DMS53 treated with DMSO at 0.1 percent for 48 hours (cell line): Measurements from ENCODE around the gene PDE11A.

Experiments used
- DNase-seq: peaks from one replicate; lab custom pipeline; 2025; ENCODE audit not compliant: unreplicated experiment; lab: John Stamatoyannopoulos, UW

The PDE11A gene

DNA sequence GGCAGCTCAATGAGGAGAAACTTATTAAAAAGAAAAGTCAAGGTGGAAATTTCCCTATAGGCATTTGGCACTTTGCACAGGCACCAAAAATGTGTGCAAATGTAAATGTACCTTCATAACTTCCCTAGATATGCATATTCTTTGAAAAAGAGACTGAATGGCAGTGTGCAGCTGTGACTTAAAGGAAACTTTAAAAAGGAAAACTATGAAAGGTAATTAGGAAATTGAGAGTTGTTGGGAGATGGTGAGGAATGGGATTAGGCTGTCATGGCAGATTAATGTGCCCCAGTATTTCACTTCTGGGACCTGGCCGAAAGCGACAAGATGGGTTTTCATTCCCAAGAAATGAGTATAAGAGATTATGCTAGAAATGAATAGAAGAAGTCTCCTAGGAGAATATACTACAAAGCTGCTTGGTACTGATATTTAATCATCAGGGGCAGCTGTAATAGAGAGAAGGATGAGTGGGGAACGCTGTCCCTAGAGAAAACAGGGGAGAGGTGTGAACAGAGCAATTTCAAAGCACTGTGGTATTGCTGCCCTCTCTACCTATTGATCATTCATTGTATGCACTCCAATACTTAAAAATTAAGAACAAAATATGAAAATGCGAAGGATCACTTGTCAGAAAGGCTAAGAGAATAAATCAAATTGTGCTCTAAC is 366.9 kb downstream of the PDE11A start:
- no peak for DNase-seq

- DNase-seq: no peak
These were observed 369.4 kb downstream of the PDE11A start for GRCh38 chr2:177703159-177703558.

DNA sequence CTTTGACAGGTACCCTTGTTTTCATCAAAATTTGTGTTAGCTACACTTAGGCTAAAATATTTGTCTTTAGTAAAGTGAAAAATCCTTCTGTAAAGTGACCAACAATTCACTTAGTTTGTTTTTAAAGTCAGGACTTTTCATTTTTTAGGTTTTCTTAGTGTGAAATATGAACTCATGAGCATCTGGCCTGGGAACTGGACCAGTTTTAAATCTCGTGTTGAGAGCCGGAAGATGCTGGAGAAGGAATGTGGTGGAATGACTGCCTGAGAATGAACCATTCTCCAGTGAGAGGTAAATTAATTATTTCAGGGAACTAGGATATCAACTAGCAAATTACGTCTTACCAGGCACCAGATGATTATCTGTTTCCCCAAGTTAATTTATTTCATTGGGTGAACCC is 374.3 kb downstream of the PDE11A start:
- DNase-seq: no peak

DNA sequence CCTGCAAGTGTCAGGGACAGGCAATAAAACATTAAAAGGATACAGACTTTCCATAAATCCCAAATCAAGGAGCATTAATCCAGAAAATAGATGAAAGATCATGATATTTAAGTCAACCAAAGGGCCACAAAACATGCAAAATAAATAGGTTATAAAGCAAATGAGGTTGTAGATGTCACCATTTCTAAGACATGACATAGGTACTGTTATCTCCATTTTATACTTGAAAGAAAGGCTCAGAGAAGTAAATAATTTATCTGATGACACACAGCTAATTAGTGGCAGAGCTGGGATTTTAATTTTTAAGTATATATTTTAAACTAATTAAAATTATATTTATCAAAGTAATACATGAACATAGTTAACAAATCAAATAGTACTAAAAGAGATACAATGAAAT is 378.2 kb downstream of the PDE11A start:
- DNase-seq: no peak

DNA sequence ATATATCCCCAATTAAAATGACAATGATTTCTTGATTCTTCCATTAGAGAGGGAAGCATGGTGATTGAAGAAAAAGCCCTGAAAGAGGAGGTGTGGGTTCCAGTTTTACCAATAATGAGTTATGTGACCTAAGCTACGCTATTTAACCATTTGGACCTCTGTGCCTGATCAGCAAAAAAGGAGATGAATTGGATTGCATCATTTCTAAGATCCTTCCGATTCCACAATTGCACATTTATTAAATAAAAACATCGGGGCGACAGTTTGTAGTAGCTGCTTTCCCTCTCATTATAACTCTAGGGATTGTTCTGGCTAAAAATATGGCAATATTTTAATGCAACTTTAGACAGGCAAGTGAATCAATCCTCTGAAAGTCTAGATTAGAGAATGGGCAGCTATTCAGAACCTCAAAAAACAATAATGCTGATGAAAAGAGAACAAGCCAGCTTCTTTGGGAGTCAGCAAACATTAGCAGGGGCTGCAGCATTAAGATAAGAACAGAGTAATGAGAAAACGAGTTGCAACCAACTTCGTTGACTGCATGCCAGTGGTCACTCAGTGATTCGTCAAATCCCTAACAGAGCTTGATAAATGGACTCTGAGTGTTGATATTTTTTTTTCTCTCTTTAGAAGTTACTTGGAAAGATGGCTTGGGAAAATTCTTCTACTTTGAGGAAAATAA is 378.8 kb downstream of the PDE11A start:
- no peak for DNase-seq

DNA sequence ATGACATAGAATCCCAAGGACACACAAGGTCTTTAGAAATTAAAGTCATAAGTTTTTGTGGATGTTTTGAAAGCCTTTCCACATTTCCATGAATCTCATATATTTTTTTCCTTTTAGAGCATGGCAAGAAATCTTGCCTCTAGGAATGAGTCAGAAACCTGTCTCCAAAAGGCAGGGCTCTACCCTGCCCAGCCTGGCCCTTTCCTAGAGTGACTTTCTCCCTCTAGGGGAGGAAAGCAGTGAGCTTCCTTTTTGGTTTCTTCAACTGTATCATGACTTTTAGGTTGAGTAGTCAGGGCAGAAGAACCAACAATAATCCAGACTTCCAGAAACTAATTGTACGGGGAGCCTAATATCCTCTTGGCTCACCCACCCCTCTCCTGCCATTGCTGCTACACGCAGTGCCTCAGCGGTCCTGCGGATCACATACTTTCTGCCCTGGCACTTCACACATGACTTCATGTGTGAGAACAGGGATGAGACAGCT is 379.8 kb downstream of the PDE11A start:
- DNase-seq: no peak

DNA sequence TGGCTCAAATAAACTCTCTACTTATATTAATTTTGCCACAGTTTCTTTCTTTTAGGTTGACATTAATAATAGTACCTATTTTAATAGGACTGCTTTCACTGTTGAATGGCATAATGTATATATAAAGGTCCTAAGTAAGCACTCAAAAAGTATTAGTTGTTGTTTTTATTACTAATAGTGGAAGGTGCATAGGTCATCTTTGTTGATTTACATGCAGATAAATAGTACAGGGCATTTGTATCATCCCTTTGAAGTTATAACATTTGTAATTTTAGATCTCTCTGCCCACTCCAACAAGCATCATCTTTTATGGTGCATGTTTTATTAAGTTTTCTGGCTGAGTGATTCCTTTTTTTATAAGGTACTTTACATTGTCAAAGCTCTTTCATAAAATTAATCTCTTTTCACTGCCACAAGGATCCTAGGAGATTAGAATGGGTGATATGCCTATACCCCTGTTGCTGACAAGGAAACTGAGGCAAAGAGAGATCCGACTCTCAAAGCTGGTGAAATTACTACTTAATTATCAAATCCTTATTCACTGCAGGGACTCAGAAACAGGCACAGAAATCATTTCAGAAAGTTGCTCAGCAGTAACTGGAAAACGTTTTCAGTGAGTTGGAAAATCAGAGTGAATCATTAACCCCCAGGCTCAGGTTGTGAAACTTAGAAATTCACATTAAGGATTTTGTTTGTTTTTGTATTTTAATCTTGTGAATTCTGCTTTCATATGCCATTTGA is 380.4 kb downstream of the PDE11A start:
- DNase-seq: no peak

DNA sequence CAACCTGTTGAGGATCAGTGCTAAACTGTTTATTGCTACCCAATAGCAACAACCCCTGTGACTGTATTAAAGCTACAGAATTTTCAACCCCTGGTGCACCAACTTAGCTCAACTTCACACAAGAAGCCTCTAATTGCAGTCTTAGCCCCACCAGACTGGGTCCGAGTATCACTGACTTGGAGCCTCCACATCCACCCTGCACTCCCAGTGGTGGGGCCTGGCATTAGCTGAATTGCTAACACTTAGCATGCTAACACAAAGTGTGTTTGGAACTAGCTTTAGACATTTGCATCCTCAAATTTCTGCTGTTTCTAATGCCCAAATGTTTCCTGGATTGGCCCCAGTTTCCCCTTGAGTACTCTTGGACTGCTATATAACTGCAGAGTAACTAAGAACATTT is 381.4 kb downstream of the PDE11A start:
- DNase-seq: no peak

GRCh38 chr2:177689623-177690022 is 383.0 kb downstream of the PDE11A start:
- no peak for DNase-seq

GRCh38 chr2:177688844-177689243 is 383.7 kb downstream of the PDE11A start:
- no peak for DNase-seq

DNA sequence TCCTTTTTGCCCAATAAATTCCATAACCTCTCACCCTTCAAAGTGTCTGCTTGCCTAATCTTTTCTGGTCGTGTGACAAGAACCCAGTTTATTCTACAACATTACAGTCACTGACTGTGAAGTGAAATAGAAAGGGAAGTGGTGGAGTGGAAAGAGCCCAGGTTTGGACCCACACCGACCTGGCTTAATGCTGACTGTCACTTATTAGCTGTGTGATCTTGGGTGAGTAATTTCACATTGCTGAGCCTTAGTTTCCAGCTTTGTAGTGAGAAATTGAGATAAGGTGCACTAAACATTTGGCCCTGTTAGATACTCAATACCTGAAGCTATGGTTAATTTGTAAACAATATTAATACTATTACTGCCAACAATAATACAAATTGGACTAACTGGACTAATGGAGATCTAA is 388.9 kb downstream of the PDE11A start:
- DNase-seq: no peak

DNA sequence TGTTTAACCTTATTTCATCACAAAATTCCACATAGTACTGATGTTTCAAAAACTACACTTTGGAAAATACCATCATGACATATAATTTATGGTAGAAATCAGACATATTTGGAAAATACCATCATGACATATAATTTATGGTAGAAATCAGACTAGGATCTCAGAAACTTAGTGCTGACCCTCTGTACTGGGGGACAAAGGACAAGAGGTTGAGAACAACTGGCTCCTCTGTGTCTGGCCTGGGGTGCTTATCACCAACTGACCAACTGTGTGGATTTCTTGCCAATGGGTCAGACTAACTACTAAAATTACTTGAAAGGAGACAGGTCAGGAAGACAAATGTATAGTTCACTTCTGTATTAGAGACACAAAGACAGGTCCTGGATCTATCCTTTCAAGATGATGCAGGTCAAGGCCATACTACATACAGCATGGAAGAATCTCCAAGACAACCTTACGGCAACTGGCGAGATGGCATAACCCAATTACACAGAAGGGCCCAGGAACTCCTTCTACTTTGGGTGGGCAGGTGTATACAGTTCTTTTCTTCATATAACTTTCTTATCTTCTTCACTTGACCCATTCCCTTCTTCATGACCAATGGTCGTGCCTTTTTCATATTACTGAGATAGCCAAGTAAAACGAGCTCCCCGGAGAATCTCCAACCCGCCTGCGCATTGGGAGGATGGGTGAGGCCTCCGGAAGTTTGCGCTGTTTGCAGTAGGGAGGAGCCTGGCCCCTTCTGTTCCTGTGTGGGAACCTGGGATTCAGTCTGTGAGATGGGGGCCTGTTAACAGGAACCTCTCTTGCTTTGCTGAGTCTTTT is 389.5 kb downstream of the PDE11A start:
- no peak for DNase-seq

DNA sequence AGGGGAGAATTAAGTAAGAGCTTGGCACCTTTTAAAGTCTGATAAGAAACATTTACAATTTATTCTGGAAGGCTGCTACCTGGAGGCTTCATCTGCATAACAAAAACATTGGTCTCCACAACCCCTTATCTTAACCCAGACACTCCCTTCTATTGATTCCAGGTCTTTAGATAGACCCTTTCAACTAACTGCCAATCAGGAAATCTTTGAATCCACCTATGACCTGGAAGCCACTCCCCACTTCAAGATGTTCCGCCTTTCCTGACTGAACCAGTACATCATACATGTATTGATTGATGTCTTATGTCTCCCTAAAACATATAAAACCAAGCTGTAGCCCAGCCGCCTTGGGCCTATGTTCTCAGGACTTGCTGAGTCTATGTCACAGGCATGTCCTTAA is 390.6 kb downstream of the PDE11A start:
- DNase-seq: no peak

GRCh38 chr2:177680866-177681712 is 391.5 kb downstream of the PDE11A start:
- DNase-seq: no peak

- no peak for DNase-seq
These were observed 392.7 kb downstream of the PDE11A start for GRCh38 chr2:177679611-177680605.

DNA sequence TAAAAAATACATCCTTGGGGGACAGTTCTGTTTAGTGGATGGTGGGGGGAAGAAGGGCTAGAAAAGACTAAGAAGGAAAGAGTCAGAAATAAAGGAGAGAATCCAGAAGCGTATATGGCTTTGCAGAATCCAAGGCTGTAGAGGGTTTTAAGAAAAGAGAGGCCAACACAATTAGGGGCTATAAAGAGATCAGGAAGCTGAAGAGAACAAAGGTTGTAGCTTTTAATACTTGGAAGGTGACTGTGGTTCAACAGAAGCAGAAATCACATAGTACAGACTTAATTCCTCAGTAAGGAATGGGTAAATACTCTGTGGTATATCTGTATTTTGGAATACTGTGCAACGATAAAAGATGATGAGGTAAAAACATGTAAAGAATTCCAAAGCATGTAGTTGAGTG is 393.6 kb downstream of the PDE11A start:
- no peak for DNase-seq

- no peak for DNase-seq
These were observed 395.9 kb downstream of the PDE11A start for GRCh38 chr2:177676636-177677035.

DNA sequence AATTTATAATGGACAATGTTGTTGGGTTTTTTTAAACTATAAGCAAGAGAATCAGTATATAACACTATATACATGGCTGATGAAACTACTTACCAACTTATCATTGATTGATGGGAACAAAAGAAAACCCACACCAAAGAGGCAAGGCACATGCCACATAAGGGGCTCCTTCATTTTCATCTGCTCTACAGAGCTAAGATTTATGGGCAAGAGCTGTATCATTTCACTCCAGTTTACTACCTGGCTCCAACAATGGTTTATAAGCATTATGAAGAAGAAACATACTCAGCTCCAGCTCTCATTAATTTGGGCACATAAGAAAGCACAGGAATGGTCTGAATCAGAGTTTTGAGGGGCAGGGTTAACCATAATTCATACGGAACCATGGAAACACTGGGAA is 396.8 kb downstream of the PDE11A start:
- DNase-seq: no peak

DNA sequence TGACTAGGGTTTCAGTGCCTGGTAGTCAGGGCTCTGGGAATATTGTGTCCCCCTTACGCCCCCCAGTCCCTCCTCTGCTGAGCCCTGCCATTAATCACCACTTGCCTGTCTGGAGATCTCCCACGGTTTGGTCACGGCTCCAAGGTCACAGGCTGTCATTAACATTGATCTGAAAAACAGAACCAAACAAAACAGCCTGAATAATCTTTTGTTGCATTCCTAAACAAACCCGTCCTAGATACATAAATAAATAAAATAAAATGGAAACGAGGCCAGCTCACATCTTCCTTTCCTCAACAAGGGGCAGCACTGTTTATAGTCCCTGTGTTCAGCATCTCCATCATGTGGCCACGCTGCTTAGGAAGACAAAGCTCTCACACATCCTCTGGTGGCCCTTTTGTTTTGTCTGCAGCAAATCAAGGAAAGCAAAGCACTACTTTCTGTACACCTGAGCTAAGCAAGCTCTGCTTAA is 397.2 kb downstream of the PDE11A start:
- DNase-seq: no peak
